GM06990 (cell line): ENCODE measurements around the gene MECP2.

ENCODE experiments used
- DNase-seq: peaks from one replicate; pipeline ENCODE4 v3.0.0-alpha.2; 2011; ENCODE audit not compliant: insufficient read length; ENCODE audit errors: extremely low read depth
- H3K27me3 ChIP-seq: replicated peaks from 2 replicates; pipeline ENCODE4 v1.6.0; 2011; ENCODE audit warnings: low read length; ENCODE audit not compliant: control insufficient read depth, insufficient read depth
- H3K36me3 ChIP-seq: 2 replicates; pipeline ENCODE4 v1.5.1; 2011; ENCODE audit warnings: low read length; ENCODE audit not compliant: control insufficient read depth, insufficient read depth
- H3K4me3 ChIP-seq: replicated peaks from 2 replicates; pipeline ENCODE4 v1.5.1; 2011; ENCODE audit warnings: low read depth, mild to moderate bottlenecking, control low read depth, low read length
- TF ChIP-seq, protein P1 (sequence below): IDR thresholded peaks from 2 replicates; pipeline ENCODE4 v1.5.1; 2011; ENCODE audit warnings: low read length, control low read depth, mild to moderate bottlenecking, inconsistent platforms; ENCODE audit not compliant: insufficient read depth, poor library complexity, severe bottlenecking

Gene MECP2

DNA sequence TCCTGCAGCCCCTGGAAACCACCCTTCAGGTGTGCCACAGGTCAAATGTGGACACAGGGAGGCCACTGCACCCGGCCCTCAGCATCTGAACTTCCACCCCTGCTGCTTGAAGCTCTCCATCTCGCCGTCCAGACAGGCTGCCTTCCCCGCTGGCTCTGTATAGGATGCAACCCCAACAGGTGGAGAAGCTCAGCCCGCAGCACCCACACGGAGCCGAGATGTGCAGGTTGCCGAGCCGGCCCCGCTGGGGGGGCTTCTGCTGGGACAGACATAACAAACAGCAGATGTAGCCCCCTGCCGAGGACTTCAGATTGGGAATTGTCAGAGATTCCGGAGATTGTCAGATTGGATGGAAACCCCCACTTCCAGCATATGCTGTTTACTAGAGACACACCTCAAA, 104.4 kb downstream of the MECP2 start:
- DNase-seq = no peak
- TF ChIP-seq, protein P1, sequence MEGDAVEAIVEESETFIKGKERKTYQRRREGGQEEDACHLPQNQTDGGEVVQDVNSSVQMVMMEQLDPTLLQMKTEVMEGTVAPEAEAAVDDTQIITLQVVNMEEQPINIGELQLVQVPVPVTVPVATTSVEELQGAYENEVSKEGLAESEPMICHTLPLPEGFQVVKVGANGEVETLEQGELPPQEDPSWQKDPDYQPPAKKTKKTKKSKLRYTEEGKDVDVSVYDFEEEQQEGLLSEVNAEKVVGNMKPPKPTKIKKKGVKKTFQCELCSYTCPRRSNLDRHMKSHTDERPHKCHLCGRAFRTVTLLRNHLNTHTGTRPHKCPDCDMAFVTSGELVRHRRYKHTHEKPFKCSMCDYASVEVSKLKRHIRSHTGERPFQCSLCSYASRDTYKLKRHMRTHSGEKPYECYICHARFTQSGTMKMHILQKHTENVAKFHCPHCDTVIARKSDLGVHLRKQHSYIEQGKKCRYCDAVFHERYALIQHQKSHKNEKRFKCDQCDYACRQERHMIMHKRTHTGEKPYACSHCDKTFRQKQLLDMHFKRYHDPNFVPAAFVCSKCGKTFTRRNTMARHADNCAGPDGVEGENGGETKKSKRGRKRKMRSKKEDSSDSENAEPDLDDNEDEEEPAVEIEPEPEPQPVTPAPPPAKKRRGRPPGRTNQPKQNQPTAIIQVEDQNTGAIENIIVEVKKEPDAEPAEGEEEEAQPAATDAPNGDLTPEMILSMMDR = no peak
- no peaks in the 10 kb centered on the region for H3K27me3 ChIP-seq
- no peak overlapping the region for H3K4me3 ChIP-seq
- no peaks in the 10 kb centered on the region for H3K36me3 ChIP-seq

DNA sequence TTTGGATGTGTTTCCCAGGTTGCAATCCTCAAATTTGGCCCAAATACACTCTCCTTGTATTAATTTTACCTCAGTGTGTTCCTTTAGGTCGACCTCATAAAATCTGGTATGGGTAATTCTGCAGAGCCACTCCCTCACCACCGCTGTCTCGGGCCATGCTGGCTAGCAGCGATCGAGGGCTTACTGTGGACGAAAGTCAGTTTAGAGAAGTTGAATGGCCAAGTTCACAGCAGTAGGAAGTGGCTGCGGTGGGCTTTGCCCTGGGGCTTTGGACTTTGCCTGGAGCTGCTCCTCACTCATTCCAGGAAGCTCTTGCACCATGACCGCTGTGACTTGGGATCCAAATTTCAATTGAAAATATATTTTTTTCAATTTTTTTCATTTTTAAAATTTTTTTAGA, 105.3 kb downstream of the MECP2 start:
- DNase-seq = no peak
- TF ChIP-seq, protein P1 = no peak
- Histone ChIP-seq H3K4me3 (no peak overlapping the region), H3K36me3 (no peaks in the 10 kb centered on the region), H3K27me3 (no peaks in the 10 kb centered on the region)

DNA sequence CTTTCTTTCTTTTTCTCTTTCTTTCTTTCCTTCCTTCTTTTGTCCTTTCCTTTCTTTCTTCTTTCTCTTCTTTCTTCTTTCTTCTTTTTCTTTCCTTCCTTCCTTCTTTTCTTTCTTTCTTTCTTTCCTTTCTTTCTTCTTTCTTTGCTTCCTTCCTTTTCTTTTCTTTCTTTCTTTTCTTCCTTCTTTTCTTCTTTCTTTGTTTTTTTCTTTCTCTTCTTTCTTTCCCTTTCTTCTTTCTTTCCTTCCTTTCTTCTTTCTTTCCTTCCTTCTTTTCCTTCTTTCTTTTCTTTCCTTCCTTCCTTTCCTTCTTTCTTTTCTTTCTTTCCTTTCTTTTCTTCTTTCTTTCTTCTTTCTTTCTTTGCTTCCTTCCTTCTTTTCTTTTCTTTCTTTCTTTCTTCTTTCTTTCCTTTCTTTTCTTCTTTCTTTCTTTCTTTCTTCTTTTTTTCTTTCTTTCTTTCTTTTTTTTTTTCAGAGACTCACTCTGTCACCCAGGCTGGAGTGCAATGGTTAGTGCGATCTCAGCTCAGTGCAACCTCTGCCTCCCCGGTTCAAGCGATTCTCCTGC, 106.4 kb downstream of the MECP2 start:
- H3K4me3 ChIP-seq = no peak overlapping the region
- TF ChIP-seq, protein P1 = no peak
- no peak for DNase-seq
- no peaks in the 10 kb centered on the region for H3K36me3 ChIP-seq
- no peaks in the 10 kb centered on the region for H3K27me3 ChIP-seq

DNA sequence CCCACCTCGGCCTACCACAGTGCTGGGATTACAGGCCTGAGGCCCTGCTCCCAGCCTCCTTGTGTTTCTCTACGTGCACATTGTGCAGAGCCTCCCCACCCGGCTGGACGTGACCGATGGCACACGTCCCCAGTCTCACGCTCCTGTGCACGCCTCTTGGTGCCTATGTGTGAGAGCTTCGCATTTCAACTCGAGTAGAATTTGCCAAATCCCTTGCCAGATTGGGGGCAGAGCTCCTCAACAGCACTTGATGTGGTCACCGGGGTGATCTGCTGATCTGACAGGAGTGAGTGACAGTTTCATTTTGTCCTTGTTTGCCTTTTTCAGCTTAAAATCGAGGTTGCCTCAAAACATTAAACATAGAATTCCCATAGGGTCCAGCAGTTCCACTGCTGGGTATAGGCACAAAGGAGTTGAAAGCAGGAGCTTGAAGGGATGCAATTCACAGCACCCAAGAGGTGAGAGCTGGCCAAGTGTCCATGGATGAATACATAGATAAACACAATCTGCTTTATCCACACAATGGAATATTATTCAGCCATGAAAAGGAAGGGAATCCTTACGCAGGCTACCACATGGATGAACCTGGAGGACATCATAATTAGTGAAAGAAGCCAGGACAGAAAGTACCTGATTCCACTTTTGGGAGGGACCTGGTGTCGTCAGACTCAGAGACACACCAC, 107.4 kb downstream of the MECP2 start:
- no peak overlapping the region for H3K4me3 ChIP-seq
- no peaks in the 10 kb centered on the region for H3K36me3 ChIP-seq
- no peaks in the 10 kb centered on the region for H3K27me3 ChIP-seq
- no peak for DNase-seq
- TF ChIP-seq, protein P1 = no peak

DNA sequence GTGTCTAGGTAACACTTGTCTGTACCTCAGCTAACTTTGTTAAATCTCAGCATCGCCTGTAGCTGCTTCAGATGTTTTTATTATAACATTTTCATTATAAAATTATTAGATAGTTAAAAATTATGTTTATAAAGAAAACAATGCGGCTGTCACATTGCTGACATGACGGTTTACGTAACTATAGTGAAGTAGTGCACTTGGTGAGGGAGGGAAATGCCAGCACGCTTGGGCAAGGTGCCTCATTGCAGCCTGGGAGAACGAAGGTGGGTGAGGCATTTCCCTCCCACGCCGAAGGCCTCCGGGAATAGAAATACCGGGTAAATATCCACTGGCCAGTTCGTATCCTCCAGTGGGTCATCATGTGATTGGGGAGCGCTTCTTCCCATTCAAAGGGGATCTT, 109.0 kb downstream of the MECP2 start:
- no peak for DNase-seq
- Histone ChIP-seq H3K27me3 (no peaks in the 10 kb centered on the region), H3K36me3 (no peaks in the 10 kb centered on the region), H3K4me3 (no peak overlapping the region)
- TF ChIP-seq, protein P1 = no peak
